ENCODE measurements around the gene SRRM3. TPM values are rescaled to one million over a fixed set of nuclear protein-coding genes. Genes with fewer than 3 reads are reported as not detected.
"Not testable (repeated sequence)": the region's sequence is repeated elsewhere in the genome, so short reads cannot be mapped to it uniquely, and the experiment has no call there.

SRRM3 gene
- total RNA-seq, 1 donor from 2014 or later, result 1.3 TPM

DNA sequence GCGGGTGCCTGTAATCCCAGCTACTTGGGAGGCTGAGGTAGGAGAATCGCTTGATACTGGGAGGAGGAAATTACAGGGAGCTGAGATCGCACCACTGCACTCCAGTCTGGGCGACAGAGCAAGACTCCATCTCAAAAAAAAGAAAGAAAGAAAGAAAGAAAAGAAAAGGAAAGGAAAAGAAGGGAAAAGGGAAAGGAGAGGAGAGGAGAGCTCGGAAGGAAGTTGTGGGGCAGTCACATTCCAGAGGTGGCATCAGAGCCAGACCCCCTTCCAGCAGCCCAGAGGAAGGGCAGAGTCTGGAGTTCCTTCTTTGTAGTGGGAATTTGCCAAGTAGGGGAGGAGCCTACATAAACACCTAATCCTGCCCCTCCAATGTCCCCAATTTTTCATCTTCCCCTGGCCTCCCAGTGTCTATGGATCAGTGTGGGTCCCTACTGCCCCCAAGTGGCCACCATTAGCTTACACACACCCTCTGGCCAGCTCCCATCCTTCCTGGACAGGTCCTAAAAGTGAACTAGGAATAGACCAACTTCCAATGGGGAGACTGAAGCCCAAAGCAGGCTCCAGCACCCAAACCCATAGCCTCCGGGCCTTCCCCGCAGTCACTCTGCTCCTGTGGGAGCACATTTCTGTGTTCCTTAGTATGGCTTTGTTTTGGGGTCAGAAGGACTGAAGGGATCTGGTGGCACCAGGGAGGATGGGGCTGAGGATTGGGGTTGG lies 61.1 kb downstream of the SRRM3 start:
- DNase-seq (ENCODE audit: low read depth in 2 of 2), result peak; percentile 38 to 60

DNA sequence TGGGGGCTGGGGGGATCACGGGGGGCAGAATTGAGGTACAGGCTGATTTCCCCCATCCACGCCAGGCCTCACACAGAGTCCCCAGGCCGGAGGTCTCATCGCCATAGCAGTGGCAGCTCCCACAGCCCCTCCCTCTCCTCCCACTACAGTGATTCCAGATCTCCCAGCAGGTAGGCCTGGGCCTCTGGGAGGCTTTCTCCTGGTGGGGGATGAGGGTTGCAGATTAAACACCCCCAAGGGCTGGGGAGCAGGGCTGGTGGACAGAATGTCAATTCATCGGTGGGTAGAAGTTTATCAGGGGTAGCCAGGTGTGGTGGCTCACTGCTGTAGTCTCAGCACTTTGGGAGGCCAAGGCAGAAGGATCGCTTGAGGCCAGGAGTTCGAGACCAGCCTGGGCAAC lies 63.6 kb downstream of the SRRM3 start:
- DNase-seq (ENCODE audit: low read depth in 2 of 2), result no peak

DNA sequence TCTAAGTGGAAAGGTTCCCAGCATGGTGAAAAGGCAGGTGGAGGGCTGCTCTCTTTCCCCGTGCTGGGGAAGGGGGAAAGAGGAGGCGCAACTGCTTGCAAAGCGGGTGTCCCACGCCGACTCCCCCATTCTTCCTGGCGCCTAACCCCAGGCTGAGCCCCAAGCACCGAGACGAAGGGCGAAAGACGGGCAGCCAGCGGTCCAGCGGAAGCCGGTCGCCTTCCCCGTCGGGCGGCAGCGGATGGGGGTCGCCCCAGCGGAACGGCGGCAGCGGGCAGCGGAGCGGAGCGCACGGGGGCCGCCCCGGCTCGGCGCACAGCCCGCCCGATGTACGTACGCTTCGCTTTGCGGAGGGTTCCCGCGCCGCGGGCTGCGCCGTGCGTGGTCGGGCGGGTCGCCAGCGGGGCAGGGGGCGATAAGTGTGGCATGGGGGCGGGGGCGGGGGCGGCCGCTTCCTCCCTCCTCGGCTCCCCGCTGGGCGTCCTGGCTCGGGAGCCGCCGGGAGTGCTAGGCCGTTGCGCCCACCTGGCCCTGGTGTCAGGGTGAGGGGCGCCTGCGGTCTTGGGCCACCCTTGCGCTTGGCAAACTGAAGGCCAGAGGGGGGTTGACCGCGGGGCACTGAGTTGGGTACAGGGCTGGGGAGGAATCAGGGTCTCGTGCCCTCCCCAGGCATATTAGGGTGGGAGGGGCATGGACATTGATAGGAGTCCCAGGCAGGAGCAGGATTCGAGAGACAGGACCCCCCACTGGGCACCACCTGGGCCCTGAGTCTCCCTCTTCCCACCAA lies 65.6 kb downstream of the SRRM3 start:
- no peak for DNase-seq (ENCODE audit: low read depth in 2 of 2)

DNA sequence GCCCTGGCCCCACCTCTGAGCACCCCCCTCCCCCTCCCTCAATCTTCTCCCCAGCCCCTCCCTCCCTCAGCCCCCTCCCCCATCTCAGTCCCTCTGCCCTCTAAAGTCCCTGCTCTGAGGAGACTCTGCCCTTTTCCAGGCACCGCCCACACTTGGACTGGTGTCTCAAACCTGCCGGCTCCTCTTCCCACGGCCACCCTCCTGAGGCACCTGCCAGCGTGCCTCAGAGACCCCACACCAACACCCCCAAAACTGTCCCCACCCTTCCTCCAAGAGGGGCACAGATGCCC lies 66.1 kb downstream of the SRRM3 start:
- DNase-seq (ENCODE audit: low read depth in 2 of 2), result no peak

DNA sequence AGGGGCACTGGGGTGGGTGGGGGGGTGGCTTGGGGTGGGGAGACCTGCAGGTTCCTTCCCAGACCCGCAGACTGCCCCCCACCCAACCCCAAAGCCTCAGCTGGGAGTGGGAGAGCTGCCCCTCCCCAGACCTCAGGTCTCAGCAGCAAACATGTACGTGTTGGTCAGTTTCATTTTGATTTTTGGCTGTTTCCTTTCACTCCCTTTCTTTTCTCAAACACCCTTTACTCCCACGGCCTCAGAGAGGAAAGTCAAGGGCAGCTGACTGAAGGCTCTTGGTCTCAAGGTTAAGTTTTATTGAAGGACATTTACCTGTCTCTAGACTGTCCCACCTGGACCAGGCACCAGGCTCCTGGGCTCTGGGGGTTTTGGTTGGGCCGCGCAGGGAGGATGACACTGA lies 66.7 kb downstream of the SRRM3 start:
- DNase-seq (ENCODE audit: low read depth in 2 of 2), result no peak

DNA sequence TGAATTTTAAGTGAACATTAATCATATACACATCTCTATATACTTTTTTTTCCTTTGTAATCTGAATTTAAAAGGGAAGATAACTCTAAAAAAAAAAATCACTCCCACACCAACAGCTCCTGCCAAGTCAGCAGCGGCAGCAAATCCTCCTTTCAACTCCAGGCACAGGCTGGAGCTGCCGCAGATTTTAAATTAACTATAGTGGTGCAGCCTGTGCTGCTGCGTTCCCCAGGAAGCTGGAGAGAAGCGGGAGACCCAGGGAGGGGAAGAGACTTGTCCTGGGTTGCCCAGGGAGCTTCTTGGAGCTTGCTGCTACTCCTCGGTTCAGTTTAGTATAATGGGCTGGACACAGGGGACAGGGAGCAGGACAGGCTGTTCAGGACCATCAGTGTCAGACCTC lies 68.2 kb downstream of the SRRM3 start:
- DNase-seq (ENCODE audit: low read depth in 2 of 2), result no peak

DNA sequence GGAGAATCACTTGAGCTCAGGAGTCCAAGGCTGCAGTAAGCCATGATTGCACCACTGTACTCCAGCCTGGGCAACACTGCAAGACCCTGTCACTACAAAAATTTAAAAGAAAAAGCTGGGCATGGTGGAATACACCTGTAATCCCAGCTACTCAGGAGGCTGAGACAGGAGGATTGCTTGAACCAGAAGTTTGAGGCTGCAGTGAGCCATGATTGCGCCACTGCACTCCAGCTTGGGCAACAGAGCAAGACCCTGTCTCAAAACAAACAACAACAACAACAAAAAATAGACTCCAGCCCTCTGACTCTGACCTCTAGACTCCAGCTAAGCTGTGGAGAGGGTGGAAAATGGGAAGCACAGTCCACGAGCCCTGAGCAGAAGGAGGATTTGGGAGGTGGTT lies 69.7 kb downstream of the SRRM3 start:
- not testable (repeated sequence) for DNase-seq (ENCODE audit: low read depth in 2 of 2)

DNA sequence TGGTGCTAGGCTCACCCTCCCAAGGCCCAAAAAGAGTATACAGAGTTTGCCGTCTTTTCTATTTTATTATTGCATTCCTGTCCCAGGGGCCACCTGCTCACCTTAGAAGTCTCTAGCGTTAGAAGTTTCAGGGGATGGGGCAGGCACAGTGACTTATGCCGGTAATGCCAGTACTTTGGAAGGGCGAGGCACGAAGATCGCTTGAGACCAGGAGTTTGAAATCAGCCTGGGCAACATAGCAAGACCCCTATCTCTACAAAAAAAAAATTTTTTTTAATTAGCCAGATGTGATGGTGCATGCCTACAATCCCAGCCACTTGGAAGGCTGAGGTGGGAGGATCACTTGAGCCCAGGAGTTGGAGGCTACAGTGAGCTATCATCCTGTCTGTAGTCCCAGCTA lies 70.4 kb downstream of the SRRM3 start:
- no peak for DNase-seq (ENCODE audit: low read depth in 2 of 2)

DNA sequence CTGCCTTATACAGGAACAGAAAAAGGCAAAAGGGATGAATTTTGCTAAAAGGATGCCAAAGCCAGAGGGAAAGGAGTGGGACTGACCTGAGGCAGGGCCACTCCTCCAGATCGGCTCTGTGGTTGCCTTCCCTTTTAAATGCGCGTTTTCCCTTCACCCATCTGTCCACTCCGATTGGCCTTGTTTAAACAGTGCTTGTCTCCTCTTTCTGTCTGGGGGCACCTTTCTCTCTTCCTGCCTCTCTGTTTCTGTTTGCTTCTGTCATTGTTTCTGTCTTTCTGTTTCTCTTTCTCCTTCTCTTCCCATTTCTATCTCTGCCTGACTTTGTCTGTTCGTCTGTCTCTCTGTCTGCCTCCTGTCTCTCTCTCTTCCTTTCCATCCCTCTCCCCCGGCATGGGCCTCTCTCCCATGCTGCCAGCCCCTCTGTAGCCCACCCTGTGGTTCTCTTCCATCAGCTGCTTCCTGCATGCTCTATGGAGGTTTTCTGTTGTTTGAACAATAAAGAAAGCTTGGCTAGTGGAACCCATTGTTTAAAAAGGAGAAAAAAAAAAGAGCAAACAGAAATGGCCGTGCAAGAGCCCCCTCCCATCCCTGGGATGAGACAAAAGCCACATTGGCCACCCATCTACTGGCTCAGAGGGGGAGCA lies 71.3 kb downstream of the SRRM3 start:
- DNase-seq (ENCODE audit: low read depth in 2 of 2), result no peak

DNA sequence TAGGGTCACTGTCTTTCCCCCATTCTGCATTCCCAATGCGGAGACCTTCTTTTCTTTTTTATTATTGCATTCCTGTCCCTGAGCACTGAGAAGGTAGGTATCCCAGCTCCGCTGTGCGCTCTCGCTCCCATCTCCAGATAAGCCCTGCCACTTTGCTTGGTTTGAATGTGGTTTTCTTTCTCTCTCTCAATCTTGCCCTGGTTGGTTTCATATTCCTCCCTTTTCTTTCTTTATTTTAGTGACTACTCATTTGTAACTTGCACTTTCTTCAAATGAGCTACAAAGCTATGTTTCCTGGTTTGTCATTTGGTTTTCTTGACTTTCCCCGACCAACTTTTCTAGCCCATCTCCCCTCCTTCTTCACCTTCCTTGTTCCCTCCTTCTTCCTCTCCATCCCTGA lies 71.8 kb downstream of the SRRM3 start:
- DNase-seq (ENCODE audit: low read depth in 2 of 2), result no peak

DNA sequence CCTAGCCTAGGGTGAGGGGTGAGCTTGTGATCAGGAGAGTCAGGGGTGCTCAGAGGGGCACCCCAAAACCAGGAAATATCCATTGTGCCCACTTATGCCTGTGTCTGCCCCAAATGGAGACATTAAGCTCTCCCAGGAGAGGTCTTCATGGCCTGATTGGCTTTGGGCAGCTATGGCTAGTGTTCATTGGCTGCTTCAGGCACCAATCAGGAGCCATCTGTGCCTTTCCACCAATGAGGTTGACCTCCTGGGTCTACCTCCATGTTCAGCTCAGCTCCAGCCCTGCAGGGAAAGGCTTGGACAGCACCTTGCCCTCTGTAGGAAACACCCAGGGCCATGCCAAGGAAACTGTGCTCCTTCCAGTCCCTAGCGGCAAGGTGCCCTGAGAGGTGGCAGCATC lies 76.8 kb downstream of the SRRM3 start:
- DNase-seq (ENCODE audit: low read depth in 2 of 2), result no peak

DNA sequence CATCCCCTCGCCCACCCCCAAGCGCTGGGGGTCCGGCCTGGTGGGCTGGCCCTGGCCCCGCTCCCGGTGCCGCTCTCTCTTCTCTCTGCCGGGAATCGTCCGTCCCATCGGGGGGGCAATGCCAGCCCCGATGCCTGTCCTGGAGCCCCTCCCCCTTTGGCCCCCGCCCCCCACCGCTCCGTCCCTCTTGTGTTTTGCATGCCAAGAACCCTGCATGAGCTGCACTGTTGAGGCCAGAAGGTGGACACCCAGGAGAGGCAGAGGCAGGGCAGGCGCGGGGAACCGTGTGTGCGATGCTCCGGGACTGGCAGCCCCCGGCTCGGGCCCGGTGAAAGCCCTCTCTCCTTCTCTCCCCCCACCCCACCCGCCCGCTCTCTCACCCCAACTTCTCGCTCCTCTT lies 78.7 kb downstream of the SRRM3 start:
- DNase-seq (ENCODE audit: low read depth in 2 of 2), result no peak

DNA sequence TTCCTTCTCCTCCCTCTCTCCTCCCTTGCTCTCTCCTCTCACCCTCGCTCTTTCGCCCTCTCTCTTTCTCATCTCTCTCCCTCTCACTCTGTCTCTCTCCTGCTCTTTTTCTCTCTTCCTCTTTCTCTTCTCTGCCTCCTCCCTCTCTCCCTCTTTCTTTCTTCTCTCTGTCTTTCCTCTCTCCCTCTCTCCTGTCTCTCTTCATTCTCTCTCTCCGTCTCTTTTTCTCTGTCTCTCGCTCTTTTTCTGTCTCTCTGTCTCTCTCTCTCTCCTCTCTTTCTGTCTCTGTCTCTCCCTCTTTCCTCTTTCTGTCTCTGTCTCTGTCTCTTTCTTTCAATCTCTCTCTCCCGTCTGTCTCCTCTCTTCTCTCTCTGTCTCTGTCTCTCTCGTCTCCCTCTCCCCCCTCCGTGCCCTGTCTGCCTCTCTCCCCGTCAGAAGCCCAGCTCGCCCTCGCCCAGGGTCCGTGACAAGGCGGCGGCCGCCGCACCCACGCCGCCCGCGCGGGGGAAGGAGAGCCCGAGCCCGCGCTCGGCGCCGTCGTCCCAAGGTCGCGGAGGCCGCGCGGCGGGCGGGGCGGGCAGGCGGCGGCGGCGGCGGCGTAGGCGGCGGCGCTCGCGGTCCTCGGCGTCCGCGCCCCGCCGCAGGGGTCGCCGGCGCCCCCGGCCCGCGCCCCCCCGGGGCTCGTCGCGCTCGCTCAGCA lies 79.5 kb downstream of the SRRM3 start:
- DNase-seq (ENCODE audit: low read depth in 2 of 2), result no peak

DNA sequence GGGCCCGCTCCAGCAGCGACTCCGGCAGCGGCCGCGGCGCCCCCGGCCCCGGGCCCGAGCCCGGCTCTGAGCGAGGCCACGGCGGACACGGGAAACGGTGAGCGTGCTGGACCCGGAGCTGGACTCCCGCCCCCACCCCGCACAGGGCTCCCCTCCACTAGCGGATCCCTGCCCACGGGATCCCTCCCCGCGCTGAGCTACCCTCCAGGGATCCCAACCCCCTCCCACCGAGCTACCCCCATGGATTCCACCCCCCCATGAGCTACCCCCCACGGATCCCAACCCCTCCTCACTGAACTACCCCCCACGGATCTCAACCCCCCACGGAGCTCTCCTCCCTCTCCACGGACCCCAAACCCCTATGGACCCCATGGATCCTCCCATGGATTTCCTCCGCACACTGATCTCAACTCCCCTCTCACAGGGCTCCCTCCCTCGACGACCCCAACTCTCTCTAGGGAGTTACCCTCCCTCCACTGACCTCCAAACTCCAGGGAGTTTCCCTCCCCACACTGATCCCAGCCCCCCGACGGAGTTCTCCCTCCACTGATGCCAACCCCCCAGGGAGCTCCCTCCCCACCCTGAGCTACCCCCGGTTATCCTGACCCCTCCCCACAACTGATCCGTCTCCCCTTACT lies 80.1 kb downstream of the SRRM3 start:
- no peak for DNase-seq (ENCODE audit: low read depth in 2 of 2)

DNA sequence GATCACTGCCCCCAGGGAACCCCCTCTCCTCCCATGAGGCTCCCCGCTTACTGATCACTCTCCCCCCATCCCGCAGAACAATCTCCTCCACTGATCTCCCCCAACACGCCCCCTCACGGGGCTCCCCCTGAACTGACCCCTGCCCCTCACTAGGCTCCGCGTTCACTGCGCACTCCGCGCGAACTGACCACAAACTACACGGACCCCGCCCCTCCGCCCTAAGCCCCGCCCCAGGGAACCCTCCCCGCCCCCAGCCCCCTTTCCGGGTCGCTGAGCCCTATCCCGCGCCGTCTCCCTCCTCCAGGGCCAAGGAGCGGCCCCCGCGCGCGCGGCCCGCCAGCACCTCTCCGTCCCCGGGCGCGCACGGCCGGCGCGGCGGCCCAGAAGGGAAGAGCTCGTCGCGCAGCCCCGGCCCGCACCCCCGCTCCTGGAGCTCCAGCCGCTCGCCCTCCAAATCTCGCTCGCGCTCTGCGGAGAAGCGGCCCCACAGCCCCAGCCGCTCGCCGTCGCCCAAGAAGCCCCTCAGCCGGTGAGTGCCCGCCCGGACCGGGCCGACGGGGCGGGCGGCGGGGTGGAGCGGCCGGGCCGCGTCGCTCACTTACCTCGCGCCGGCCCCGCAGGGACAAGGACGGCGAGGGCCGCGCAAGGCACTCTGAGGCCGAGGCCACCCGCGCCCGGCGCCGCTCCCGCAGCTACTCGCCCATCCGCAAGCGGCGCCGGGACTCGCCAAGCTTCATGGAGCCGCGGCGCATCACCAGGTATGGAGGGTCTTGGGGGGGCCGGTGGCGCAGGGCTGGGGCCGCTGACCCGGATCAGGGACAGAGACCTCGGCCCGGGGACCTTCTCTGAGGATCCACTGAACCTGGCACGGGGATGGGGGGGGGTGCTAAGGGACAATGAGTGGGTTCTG lies 80.9 kb downstream of the SRRM3 start:
- peak in 1 of 2 donors; percentile 26 for DNase-seq (ENCODE audit: low read depth in 2 of 2)

DNA sequence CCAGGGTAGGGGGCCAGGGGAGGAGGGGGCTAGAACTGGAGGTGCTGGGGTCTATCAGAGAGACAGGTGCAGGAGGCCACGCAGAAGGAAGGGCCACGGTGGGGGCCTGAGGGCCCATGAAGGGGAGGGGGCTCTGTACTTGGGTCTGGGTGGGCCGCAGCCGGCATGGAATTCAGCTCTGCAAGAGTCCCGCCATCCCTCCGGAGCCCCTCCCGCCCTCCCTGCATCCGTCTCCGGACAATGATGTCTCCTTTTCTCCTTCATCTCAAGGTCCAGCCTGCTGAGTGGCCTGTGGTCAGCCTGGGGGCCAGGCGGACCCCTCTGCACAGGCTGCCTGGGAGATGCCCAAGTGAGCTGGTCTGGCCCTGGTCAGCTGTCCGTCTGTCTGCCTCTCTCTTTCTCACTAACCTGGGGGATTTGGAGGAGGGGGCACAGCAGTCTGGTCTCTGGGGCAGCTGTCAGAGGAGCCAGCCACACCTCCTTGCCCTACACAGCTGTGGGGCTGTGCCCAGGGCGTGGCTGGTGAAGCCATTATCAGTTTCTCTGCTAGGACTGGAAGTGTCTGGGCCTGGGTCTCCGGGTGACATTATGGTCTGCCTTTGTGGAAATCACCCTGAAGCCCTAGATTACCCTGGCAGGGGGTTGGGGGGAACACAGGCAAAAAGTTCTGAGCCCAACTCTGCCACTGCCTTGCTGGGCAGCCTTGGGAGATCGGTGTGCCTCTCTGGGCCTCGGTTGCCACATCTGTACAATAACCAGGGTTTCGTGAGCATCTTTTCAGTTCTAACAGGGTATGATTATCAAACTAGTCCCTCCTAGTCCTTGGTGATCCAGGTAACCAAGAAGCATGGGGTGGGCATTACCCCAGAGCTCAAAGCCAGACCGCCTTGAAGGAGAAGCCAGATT lies 81.8 kb downstream of the SRRM3 start:
- DNase-seq (ENCODE audit: low read depth in 2 of 2), result no peak

DNA sequence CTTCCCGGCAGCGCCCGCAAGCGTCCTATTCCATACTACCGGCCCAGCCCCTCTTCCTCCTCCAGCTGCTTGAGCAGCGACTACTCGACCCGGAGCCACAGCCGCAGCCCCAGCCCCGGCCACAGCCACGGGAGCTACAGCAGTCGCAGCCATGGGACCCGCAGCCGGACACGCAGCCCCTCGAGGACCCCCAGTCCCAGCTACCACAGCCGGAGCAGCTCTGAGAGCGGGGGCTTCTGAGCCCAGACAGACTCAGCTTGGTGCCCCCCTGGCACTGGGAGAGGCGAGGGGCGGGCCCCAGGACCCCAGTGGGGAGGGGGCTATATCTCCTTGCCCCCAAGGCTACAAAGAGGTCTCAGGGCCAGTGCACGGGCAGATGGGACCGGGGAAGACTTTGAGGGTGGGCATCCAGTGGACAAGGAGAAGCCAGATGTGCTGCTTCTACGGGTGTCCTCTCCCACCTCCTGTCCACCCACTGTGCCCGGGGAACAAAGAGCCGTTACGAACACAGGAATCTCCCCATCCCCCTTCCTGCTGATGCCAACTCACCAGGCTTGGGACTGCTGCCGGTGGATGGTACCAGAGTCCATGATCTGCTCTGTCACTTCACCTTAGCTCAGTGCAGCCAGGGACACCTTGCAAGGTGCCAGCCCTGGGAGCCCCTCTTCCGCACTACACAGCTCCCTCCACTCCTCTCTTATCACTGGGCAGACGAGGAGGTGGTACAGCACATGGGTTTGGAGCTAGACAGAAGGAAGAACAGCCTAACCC lies 84.1 kb downstream of the SRRM3 start:
- DNase-seq (ENCODE audit: low read depth in 2 of 2), result no peak

DNA sequence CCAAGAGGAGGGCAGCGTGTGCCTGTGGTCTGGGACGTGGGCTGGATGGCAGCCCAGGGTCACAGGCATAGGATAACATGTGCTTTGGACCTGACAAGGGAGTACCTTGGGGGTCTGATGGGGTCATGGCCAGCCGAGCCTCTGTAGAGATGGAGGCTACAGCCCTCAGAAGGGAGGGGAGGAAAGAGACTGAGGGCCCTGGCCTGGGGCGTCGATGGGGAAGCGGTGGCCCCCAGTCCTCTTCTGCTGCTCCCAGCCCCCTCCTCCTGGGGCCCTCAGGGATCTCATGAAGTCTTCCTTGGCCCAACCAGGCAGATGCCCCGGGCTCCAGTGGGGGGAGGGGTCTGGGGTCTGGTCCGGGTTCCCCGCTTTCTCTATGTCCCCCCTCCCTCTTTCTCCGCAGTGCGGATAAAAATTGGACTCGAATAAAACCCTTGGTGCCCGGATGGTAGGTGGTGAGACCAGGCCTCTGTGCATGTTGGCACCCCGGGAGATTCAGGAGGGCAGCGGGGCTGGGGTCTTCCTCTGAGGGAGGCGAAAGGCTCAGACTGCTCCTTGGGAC lies 85.2 kb downstream of the SRRM3 start:
- DNase-seq (ENCODE audit: low read depth in 2 of 2), result no peak

Data from dermis microvascular lymphatic vessel endothelial cell (primary cell).